GM18867 (cell line): Measurements from ENCODE around the gene STK25.
"Not testable (repeated sequence)": the region's sequence is repeated elsewhere in the genome, so short reads cannot be mapped to it uniquely, and the experiment has no call there.

Experiments used
- ATAC-seq: cut with Tn5 transposase; IDR thresholded peaks from one replicate; pipeline ENCODE4 v1.9.1; 2021; ENCODE audit warnings: mild to moderate bottlenecking, moderate library complexity; ENCODE audit not compliant: unreplicated experiment

The STK25 gene

GRCh38 chr2:241511091-241511741, 2.8 kb upstream of the STK25 start:
- no peak for ATAC-seq

GRCh38 chr2:241509155-241509784, 886 bp upstream of the STK25 start:
- ATAC-seq: no peak

- peak; percentile 21 for ATAC-seq
Observed at GRCh38 chr2:241507430-241508239, 749 bp downstream of the STK25 start.

GRCh38 chr2:241506793-241507429, 1.5 kb downstream of the STK25 start:
- ATAC-seq: no peak

- not testable (repeated sequence) for ATAC-seq
Observed at GRCh38 chr2:241506317-241506716, 2.1 kb downstream of the STK25 start.

GRCh38 chr2:241505781-241506201, 2.6 kb downstream of the STK25 start:
- no peak for ATAC-seq

- ATAC-seq: no peak
Observed at GRCh38 chr2:241505086-241505780, 3.2 kb downstream of the STK25 start.

- no peak for ATAC-seq
Observed at GRCh38 chr2:241503776-241504392, 4.5 kb downstream of the STK25 start.

- ATAC-seq: no peak
Observed at GRCh38 chr2:241502281-241502680, 6.1 kb downstream of the STK25 start.

- ATAC-seq: no peak
Observed at GRCh38 chr2:241501551-241501950, 6.8 kb downstream of the STK25 start.

GRCh38 chr2:241501099-241501541, 7.3 kb downstream of the STK25 start:
- ATAC-seq: no peak

- ATAC-seq: no peak
Observed at GRCh38 chr2:241500431-241500975, 7.9 kb downstream of the STK25 start.

- no peak for ATAC-seq
Observed at GRCh38 chr2:241500016-241500415, 8.4 kb downstream of the STK25 start.

GRCh38 chr2:241499146-241499965, 9.0 kb downstream of the STK25 start:
- no peak for ATAC-seq

- no peak for ATAC-seq
Observed at GRCh38 chr2:241498115-241499070, 10.0 kb downstream of the STK25 start.

GRCh38 chr2:241496904-241497877, 11.2 kb downstream of the STK25 start:
- no peak for ATAC-seq
